Measurements from ENCODE around the gene LRRC8E. TPM values are rescaled to one million over a fixed set of nuclear protein-coding genes. Genes with fewer than 3 reads are reported as not detected.
"Not testable (repeated sequence)": the region's sequence is repeated elsewhere in the genome, so short reads cannot be mapped to it uniquely, and the experiment has no call there.

The LRRC8E gene
- total RNA-seq, 1 donor from 2014 or later = not detected

DNA sequence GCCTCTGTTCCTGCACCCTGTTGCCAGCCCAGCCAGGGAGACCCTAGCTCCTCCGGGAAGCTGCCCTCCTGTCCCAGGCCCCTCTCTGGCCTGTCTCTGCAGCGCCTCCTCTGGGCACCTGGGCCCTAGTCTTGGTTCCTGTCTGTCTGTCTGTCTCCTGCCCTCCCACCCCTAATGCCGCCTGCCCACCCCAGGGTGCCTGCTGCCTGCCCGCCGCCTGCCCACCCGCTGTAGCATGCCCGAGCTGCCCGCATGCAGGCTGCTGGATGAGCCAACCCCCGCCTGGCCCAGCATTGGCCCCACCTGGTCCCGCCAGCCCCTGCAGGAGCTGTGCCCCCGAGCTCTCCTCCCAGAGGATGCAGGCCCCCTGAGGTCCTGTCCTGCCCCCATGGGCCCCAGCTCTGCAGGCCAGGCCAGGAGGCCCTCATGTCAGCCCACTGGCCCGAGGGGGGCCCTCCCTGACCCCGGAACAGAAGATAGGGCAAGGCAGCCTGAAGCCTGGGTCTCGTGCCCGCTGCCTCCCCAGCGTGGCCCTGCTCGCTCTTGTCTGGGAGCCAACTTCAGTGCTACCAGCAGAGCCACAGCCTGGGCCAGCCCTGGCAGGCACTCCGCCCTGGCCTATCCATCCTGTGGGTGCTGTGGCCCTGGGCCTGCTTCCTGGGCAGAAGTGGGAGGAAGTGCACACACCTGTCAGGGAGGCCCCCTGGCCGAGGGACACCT is 20.6 kb downstream of the LRRC8E start:
- no peak for DNase-seq

- no peak for DNase-seq
Observed at GRCh38 chr19:7909471-7910067, 21.3 kb downstream of the LRRC8E start.

DNA sequence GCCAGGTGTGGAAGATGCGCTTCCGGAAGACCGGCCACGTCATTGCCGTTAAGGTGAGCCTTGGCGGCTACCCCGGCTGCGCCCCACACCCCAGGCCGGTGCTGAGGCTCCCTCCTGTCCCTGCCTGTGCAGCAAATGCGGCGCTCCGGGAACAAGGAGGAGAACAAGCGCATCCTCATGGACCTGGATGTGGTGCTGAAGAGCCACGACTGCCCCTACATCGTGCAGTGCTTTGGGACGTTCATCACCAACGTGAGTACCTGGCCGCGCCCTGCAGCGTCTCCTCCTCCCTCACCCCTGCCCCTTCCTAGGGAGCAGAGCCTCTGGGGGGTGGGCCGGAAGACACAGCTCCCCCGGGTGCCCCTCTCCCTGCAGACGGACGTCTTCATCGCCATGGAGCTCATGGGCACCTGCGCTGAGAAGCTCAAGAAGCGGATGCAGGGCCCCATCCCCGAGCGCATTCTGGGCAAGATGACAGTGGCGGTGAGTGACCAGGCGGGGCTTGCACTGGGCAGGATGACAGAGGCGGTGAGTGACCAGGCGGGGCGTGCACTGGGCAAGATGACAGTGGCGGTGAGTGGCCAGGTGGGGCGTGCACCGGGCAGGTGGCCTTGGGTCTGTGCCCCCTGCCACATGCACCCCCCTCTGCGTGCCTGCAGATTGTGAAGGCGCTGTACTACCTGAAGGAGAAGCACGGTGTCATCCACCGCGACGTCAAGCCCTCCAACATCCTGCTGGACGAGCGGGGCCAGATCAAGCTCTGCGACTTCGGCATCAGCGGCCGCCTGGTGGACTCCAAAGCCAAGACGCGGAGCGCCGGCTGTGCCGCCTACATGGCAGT is 22.2 kb downstream of the LRRC8E start:
- no peak for DNase-seq

- DNase-seq = no peak
Observed at GRCh38 chr19:7911508-7912143, 23.3 kb downstream of the LRRC8E start.

GRCh38 chr19:7912144-7912696 is 23.9 kb downstream of the LRRC8E start:
- no peak for DNase-seq

DNA sequence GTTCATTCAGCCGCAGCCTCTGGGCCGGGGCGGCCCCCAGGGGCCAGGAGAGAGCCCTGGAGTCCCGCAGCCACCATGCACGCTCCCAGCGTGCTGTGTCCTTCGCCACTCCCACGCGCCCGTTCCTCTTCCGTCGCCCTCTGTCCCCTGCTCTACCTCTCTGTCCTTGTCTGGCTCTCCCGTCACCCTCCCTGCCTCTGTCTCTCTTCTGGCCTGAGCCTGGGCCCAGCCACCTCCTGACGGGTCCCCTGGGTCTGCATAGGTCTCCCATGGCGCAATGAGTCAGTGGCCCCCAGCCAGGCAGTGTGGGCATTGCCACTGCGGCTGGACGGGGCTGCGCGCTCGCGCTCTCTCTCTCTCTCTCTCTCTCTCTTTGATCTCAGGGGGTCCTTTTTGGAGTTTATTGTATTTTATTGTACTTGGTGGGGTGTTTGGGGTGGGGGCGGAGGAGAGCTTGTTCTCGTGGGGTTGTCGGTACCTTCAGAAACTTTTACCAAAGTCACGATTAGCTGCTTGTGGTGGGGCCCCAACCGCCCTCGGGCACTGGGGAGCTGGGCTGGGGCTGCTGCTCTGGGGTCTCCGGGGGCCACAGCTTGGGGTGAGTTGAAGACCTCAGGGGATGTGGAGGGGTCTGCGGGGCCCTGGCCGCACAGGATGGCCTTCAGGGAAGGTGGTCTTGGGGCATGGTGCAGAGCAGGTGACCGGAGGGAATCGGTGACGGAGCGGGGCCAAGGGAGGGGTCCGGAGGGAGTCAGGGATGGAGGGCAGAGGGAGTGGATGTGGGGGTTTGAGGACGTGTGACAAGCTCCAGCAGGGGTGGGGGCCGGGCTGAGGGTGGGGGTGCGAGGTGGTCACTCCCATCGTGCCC is 24.6 kb downstream of the LRRC8E start:
- no peak for DNase-seq

- DNase-seq = no peak
Observed at GRCh38 chr19:7913652-7914051, 25.3 kb downstream of the LRRC8E start.

GRCh38 chr19:7914099-7914498 is 25.8 kb downstream of the LRRC8E start:
- DNase-seq = no peak

DNA sequence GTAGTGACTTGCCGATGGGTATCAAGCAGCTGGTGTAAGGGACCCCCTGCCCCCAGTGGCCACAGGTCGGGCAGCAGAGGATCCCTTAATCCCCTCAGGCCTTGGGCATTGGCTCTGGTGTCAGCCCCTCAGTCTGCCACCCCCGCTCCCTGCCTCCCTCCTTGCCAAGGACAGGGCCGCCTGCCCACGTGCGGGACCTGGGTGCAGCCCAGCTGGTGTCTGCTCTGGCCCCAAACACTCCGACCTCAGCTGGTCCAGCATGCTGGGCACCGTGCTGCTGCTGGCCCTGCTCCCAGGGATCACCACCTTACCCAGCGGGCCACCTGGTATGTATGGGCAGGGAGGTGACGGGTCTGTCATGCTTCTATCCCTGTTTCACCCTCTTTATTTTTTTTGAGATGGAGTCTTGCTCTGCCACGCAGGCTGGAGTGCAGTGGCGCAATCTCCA is 26.3 kb downstream of the LRRC8E start, which contains the start of gene TGFBR3L:
Gene TGFBR3L (plus strand): TSS at position 233 of the 448 bp plus-strand sequence.
- DNase-seq = no peak

GRCh38 chr19:7915250-7916102 is 27.2 kb downstream of the LRRC8E start:
- DNase-seq = no peak

DNA sequence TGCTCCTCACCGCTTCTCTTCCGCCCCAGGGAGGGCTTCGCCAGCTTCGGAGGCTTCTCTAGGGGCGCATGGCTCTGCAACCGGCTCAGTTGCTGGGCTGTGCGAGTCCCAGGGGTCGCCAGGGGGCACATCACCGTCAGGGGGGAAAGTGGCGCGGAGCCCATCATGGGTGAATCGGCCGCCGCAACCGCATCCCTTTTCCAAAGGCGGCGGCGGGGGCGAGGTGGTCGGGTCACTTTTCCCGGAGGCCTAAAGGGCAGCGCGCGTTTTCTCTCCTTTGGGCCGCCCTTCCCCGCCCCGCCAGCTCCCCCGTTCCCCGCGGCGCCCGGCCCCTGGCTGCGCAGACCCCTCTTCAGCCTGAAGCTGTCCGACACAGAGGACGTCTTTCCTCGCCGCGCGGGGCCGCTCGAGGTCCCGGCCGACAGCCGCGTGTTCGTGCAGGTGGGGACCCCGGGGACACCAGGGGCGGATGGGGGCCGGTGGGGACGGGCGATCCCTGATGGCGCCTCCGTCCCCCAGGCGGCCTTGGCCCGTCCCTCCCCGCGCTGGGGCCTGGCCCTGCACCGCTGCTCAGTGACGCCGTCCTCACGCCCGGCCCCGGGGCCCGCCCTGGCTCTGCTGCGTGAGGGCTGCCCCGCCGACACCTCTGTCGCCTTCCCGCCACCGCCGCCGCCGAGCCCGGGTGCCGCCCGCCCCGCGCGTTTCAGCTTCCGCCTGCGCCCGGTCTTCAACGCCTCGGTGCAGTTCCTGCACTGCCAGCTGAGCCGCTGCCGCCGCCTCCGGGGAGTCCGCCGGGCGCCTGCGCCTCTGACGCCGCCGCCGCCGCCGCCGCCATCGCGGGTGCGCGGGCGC is 28.0 kb downstream of the LRRC8E start:
- DNase-seq = no peak

GRCh38 chr19:7916955-7917266 is 28.6 kb downstream of the LRRC8E start:
- DNase-seq = no peak

- peak; percentile 36 for DNase-seq
Observed at GRCh38 chr19:7917267-7918061, 29.2 kb downstream of the LRRC8E start.

DNA sequence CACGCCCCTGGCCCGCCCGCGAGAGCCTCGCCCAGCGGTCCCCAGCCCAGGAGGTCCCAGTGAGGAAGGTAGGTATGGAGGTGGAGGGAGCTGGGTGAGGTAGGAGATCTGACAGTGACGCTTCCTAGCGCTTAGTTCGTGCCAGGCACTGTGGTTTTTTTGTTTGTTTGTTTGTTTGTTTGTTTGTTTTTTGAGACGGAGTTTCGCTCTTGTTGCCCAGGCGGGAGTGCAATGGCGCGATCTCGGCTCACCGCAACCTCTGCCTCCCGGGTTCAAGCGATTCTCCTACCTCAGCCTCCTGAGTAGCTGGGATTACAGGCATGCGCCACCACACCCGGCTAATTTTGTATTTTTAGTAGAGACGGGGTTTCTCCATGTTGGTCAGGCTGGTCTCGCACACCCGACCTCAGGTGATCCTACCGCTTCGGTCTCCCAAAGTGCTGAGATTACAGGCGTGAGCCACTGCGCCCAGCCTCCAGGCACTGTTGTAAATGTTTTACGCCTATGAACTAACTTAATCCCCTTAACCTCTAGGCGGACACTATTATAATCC is 29.8 kb downstream of the LRRC8E start:
- DNase-seq = not testable (repeated sequence)

DNA sequence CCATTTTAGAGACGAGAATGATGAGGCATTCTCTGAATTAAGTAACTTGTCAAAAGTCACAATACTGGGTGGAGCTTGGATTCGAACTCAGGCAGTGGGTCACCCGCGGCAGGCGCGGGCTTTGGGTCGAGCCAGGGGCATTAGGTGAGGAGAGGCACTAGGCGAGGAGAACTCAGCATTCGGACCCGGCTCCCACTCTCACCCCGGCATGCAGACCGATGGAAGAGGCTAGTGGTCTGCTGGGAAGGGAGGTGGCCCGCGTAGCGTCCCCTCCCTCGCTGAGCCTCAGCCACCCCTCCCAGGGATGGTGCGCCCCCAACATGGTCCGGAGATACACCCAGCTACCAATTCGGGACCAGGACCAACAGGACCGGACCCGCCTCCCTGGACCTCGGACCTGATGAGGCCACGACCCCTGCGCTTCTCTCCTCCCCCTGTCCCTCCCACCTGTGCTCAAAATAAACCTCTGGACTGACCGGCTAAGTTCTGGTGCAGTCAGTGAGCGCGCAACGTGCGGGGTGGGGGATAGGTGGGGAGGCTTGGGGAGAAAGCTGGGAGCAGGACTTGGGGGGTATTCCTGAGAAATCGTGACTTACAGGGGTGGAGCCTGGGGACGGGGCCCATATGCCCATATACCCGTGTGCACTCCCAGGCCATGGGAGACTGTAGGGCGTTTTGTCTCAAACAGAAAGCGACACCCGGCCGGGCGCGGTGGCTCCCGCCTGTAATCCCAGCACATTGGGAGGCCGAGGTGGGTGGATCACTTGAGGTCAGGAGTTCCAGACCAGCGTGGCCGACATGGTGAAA is 30.5 kb downstream of the LRRC8E start:
- no peak for DNase-seq

- DNase-seq = peak; percentile 89
Observed at GRCh38 chr19:7919610-7920518, 31.6 kb downstream of the LRRC8E start, which contains the start of gene SNAPC2. Gene SNAPC2, plus strand, starts transcription at chr19:7920338. Its CDS starts 29 bp downstream, at chr19:7920367.

All from occipital lobe (tissue), 2 donors.